HepG2 (cell line): ENCODE results near the gene ZNF341. TPM values are rescaled to one million over a fixed set of nuclear protein-coding genes. Genes with fewer than 3 reads are reported as not detected.

Source experiments
- EEA1 ChIP-seq: sonication (generic); formaldehyde crosslinking; IDR thresholded peaks from 2 replicates; pipeline ENCODE4 v1.5.1; 2020; ENCODE audit warnings: mild to moderate bottlenecking, missing genetic modification reagents, borderline replicate concordance
- HNRNPH1 ChIP-seq: fragments of 200-400 bp; formaldehyde crosslinking; optimal IDR thresholded peaks from 2 replicates; pipeline ENCODE3; 2017; ENCODE audit warnings: mild to moderate bottlenecking, low read depth, low read length
- HOXD1 ChIP-seq: sonication (generic); formaldehyde crosslinking; IDR thresholded peaks from 2 replicates; pipeline ENCODE4 v1.5.0; 2020; ENCODE audit warnings: missing genetic modification reagents
- KLF11 ChIP-seq: IDR thresholded peaks from 2 replicates; pipeline ENCODE4 v1.6.1; 2016; ENCODE audit warnings: missing compliant biosample characterization
- LCORL ChIP-seq, 2 experiments: fragments of 450-650 bp in 1 of 2; sonication (generic) in 1 of 2; formaldehyde crosslinking in 1 of 2; IDR thresholded peaks; 2 replicates each; pipeline versions ENCODE4 v1.5.0 to v1.6.1; 2017 to 2020; ENCODE audit warnings: antibody characterized with exemption in 1 of 2, missing genetic modification reagents in 1 of 2
- MIXL1 ChIP-seq: IDR thresholded peaks from 2 replicates; pipeline ENCODE4 v1.6.1; 2016
- RBFOX2 ChIP-seq: fragments of 200-400 bp; formaldehyde crosslinking; IDR thresholded peaks from 2 replicates; pipeline ENCODE4 v1.6.1; 2017; ENCODE audit warnings: low read depth, mild to moderate bottlenecking, low read length
- ZNF180 ChIP-seq: sonication (generic); formaldehyde crosslinking; IDR thresholded peaks from 2 replicates; pipeline ENCODE4 v1.4.0; 2020; ENCODE audit warnings: low read depth, missing genetic modification reagents, borderline replicate concordance
- ZNF333 ChIP-seq: sonication (generic); formaldehyde crosslinking; IDR thresholded peaks from 2 replicates; pipeline ENCODE4 v1.4.0; 2020; ENCODE audit warnings: mild to moderate bottlenecking, missing genetic modification reagents, borderline replicate concordance
- ZNF350 ChIP-seq: sonication (generic); formaldehyde crosslinking; IDR thresholded peaks from 2 replicates; pipeline ENCODE4 v1.4.0; 2020; ENCODE audit warnings: mild to moderate bottlenecking, low read depth, missing genetic modification reagents, borderline replicate concordance
- ZNF431 ChIP-seq: sonication (generic); formaldehyde crosslinking; IDR thresholded peaks from 2 replicates; pipeline ENCODE4 v1.9.0; 2022; ENCODE audit warnings: missing genetic modification reagents, low read depth, mild to moderate bottlenecking, borderline replicate concordance
- ZNF724P ChIP-seq: sonication (generic); formaldehyde crosslinking; IDR thresholded peaks from 2 replicates; pipeline ENCODE4 v1.8.0; 2022; ENCODE audit warnings: missing genetic modification reagents, borderline replicate concordance
- polyA plus RNA-seq, 8 experiments: library from polyadenylated mRNA; depleted of rRNA in 3 of 8; stranded (reverse) in 7 of 8; unstranded in 1 of 8; fragments of >200 nt; fragmentation: Illumina TruSeq in 4 of 8; extraction: Trizol in 4 of 8; gene quantifications; 2 replicates each; pipeline versions ENCODE4 v1.2.1 to v1.2.3, GENCODE V29; 2011 to 2016; ENCODE audit warnings: low read depth in 4 of 8, missing spikeins in 1 of 8, mixed read lengths in 1 of 8; ENCODE audit not compliant: insufficient read depth in 1 of 8
- total RNA-seq, 5 experiments: library from RNA; depleted of rRNA; stranded (reverse); fragments of >200 nt; fragmentation: Illumina TruSeq; extraction: Trizol; gene quantifications; 2 replicates each; pipeline ENCODE4 v1.2.3, GENCODE V29; 2016; ENCODE audit warnings: low read depth in 1 of 5
- TF ChIP-seq, protein P1 (sequence below), 2 experiments: sonication (generic) in 1 of 2; formaldehyde crosslinking in 1 of 2; IDR thresholded peaks; 2 replicates each; pipeline versions ENCODE4 v1.4.0 to v1.6.1; 2016 to 2020; ENCODE audit warnings: borderline replicate concordance in 1 of 2, low read depth in 1 of 2, mild to moderate bottlenecking in 1 of 2, missing genetic modification reagents in 1 of 2
- TF ChIP-seq, protein P2 (sequence below): sonication (generic); formaldehyde crosslinking; IDR thresholded peaks from 2 replicates; pipeline ENCODE4 v1.5.0; 2020; ENCODE audit warnings: mild to moderate bottlenecking, missing genetic modification reagents, borderline replicate concordance
- TF ChIP-seq, protein P3 (sequence below): sonication (generic); formaldehyde crosslinking; IDR thresholded peaks from 2 replicates; pipeline ENCODE4 v1.5.0; 2020; ENCODE audit warnings: mild to moderate bottlenecking, missing genetic modification reagents, borderline replicate concordance
- TF ChIP-seq, protein P4 (sequence below): sonication (generic); IDR thresholded peaks from 2 replicates; pipeline ENCODE4 v1.6.1; 2016; ENCODE audit warnings: low read depth, borderline replicate concordance

The ZNF341 gene
- total and polyA plus RNA-seq, 2 of the 13 experiments (the other 11 are each of a cell fraction or from before 2014, with no cell fraction given) = 1.1 to 2.2 TPM

DNA sequence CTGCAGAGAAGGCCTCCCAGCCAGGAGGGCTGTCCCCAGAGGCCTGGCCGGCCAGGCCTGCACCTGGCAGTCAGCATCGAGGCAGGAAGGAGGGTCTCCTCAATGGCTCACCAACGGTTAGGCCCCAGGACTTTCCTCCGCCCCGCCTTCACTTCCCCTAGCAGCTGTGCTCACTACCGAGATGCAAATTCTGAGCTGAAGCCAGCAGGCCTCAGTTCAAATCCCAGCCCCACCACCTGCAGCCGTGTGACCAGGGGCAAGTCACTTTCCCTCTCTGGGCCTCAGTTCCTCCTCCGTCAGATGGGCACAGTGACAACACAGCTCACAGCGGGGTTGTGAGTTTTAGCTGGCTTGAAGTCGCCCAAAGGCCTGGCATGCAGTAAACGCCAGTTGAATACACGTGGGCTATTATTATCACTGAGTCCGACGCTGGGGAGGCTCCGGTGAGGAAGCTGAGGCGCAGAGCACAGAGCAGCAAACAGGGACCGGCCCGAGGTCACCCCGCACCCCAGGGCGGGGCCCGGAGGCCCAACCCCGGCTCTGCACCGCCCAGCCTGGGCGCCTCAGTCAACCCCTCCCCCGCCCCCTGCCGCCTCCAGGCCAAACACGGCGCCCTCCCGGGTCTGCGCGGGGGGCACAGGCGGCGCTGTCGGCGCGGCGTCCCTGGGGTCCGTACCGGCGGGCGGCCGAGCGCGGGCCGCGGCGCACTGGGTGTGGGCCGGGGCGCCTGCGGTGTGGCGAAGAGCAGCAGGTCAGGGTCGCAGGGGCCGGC, 46.3 kb upstream of the ZNF341 start (continued):
- TF ChIP-seq, protein P1, sequence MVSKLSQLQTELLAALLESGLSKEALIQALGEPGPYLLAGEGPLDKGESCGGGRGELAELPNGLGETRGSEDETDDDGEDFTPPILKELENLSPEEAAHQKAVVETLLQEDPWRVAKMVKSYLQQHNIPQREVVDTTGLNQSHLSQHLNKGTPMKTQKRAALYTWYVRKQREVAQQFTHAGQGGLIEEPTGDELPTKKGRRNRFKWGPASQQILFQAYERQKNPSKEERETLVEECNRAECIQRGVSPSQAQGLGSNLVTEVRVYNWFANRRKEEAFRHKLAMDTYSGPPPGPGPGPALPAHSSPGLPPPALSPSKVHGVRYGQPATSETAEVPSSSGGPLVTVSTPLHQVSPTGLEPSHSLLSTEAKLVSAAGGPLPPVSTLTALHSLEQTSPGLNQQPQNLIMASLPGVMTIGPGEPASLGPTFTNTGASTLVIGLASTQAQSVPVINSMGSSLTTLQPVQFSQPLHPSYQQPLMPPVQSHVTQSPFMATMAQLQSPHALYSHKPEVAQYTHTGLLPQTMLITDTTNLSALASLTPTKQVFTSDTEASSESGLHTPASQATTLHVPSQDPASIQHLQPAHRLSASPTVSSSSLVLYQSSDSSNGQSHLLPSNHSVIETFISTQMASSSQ (IDR thresholded peaks at IDR 0.05; ENCODE audit: low read depth) = no peak
- TF ChIP-seq, protein P1 (CRISPR knock-in tag; IDR thresholded peaks at IDR 0.05; ENCODE audit: borderline replicate concordance) = peak; percentile 14; the same call in 1 of the 2 replicates
- TF ChIP-seq, protein P2, sequence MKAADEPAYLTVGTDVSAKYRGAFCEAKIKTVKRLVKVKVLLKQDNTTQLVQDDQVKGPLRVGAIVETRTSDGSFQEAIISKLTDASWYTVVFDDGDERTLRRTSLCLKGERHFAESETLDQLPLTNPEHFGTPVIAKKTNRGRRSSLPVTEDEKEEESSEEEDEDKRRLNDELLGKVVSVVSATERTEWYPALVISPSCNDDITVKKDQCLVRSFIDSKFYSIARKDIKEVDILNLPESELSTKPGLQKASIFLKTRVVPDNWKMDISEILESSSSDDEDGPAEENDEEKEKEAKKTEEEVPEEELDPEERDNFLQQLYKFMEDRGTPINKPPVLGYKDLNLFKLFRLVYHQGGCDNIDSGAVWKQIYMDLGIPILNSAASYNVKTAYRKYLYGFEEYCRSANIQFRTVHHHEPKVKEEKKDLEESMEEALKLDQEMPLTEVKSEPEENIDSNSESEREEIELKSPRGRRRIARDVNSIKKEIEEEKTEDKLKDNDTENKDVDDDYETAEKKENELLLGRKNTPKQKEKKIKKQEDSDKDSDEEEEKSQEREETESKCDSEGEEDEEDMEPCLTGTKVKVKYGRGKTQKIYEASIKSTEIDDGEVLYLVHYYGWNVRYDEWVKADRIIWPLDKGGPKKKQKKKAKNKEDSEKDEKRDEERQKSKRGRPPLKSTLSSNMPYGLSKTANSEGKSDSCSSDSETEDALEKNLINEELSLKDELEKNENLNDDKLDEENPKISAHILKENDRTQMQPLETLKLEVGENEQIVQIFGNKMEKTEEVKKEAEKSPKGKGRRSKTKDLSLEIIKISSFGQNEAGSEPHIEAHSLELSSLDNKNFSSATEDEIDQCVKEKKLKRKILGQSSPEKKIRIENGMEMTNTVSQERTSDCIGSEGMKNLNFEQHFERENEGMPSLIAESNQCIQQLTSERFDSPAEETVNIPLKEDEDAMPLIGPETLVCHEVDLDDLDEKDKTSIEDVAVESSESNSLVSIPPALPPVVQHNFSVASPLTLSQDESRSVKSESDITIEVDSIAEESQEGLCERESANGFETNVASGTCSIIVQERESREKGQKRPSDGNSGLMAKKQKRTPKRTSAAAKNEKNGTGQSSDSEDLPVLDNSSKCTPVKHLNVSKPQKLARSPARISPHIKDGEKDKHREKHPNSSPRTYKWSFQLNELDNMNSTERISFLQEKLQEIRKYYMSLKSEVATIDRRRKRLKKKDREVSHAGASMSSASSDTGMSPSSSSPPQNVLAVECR (CRISPR knock-in tag) = peak; percentile 69
- TF ChIP-seq LCORL (IDR thresholded peaks at IDR 0.05) (no peak), LCORL (CRISPR knock-in tag; IDR thresholded peaks at IDR 0.05) (0 out of 2 replicates have a peak, but pooled peaks have one; percentile 24), MIXL1 (no peak), KLF11 (CRISPR knock-in tag) (0 out of 2 replicates have a peak, but pooled peaks have one; percentile 28), ZNF180 (no peak), EEA1 (no peak), RBFOX2 (peak; percentile 67; the same call in 1 of the 2 replicates), ZNF724P (CRISPR knock-in tag) (peak; percentile 83; the same call in 1 of the 2 replicates), HOXD1 (CRISPR knock-in tag) (0 out of 2 replicates have a peak, but pooled peaks have one; percentile 41), ZNF333 (CRISPR knock-in tag) (peak; percentile 72; the same call in 1 of the 2 replicates), ZNF350 (CRISPR knock-in tag) (no peak), HNRNPH1 (no peak), ZNF431 (CRISPR knock-in tag) (no peak)
- TF ChIP-seq, protein P3, sequence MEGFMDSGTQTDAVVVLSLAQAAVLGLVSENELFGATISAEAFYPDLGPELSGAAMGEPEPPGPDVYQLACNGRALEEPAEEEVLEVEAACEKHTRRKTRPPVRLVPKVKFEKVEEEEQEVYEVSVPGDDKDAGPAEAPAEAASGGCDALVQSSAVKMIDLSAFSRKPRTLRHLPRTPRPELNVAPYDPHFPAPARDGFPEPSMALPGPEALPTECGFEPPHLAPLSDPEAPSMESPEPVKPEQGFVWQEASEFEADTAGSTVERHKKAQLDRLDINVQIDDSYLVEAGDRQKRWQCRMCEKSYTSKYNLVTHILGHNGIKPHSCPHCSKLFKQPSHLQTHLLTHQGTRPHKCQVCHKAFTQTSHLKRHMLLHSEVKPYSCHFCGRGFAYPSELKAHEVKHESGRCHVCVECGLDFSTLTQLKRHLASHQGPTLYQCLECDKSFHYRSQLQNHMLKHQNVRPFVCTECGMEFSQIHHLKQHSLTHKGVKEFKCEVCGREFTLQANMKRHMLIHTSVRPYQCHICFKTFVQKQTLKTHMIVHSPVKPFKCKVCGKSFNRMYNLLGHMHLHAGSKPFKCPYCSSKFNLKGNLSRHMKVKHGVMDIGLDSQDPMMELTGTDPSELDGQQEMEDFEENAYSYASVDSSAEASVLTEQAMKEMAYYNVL (CRISPR knock-in tag) = no peak
- TF ChIP-seq, protein P4, sequence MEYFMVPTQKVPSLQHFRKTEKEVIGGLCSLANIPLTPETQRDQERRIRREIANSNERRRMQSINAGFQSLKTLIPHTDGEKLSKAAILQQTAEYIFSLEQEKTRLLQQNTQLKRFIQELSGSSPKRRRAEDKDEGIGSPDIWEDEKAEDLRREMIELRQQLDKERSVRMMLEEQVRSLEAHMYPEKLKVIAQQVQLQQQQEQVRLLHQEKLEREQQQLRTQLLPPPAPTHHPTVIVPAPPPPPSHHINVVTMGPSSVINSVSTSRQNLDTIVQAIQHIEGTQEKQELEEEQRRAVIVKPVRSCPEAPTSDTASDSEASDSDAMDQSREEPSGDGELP = peak; percentile 86; the same call in 1 of the 2 replicates
